Measurements from ENCODE around the gene OSBPL5.

OSBPL5 gene

DNA sequence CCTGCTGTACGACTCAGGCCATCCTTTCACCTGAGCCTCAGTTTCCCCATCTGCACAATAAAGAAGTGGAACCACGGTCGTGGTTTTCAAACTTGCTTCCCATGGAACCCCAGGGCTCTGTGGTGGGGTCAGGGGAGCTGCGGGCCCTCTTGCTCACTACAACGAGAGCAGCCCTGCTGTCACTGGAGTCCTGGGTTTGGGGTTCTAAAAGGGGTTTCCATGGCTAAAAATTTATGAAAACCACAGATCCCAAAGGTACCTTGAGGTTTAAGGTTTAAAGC lies 62.5 kb downstream of the OSBPL5 start:
- no peak overlapping the region for H3K27ac ChIP-seq
- TF ChIP-seq, protein P1, sequence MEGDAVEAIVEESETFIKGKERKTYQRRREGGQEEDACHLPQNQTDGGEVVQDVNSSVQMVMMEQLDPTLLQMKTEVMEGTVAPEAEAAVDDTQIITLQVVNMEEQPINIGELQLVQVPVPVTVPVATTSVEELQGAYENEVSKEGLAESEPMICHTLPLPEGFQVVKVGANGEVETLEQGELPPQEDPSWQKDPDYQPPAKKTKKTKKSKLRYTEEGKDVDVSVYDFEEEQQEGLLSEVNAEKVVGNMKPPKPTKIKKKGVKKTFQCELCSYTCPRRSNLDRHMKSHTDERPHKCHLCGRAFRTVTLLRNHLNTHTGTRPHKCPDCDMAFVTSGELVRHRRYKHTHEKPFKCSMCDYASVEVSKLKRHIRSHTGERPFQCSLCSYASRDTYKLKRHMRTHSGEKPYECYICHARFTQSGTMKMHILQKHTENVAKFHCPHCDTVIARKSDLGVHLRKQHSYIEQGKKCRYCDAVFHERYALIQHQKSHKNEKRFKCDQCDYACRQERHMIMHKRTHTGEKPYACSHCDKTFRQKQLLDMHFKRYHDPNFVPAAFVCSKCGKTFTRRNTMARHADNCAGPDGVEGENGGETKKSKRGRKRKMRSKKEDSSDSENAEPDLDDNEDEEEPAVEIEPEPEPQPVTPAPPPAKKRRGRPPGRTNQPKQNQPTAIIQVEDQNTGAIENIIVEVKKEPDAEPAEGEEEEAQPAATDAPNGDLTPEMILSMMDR (IDR thresholded peaks at IDR 0.05) = no peak
- TF ChIP-seq ZFX (IDR thresholded peaks at IDR 0.05; ENCODE audit: borderline replicate concordance) = no peak

DNA sequence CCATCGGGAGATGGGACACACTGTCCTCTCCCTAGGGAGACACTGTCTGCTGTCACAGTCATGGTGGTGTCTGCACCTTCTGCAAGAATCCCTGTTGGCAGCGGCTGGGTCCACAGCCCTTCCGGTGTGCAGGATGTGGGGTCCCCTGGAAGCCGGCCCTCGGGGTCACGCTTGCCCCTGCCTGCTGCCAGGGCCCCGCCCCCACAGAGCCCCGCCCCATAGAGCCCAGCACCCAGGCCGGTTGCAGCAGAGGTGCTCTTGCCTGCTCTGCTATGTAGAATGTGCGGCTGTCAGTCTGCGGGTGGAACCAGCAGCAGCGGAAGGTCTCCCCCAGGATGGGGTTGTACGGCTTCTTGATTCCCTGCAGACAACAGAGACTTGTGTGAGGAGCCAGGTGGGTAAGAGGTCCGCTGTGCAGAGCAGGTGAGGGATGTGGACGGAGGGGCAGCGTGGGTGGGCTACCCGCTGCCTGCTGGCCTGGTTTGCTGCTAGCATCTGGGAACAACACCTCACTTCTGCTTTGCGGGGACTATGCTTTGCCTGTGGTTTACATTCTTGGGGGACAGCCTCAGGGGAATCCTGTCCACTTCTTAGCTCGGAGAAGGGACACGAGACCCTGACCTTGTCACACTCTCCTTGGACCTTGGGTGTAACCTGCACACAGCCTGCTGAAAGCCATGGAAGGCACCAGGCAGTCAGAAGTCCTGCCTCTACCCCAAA lies 63.0 kb downstream of the OSBPL5 start:
- TF ChIP-seq, protein P1 (IDR thresholded peaks at IDR 0.05) = no peak
- TF ChIP-seq ZFX (IDR thresholded peaks at IDR 0.05; ENCODE audit: borderline replicate concordance) = no peak

DNA sequence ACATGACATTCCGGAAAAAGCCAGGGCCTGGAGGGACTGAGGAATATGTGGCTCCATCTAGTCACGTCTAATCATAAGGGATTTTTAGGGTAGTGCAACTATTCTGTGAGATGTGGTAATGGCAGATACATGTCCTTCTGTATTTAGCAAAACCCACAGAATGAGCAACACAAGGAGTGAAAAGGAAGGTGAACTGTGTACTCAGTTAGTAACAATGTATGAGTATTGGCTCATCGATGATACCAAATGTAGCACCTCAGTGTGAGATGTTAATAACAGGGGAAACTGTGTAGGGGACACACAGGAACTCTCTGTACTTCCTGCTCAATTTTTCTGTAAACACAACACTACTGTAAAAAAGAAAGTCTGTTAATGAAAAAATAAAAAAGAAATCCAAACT lies 65.9 kb downstream of the OSBPL5 start:
- TF ChIP-seq, protein P1 (IDR thresholded peaks at IDR 0.05) = no peak
- no peak for TF ChIP-seq ZFX (IDR thresholded peaks at IDR 0.05; ENCODE audit: borderline replicate concordance)
- H3K27ac ChIP-seq = no peak overlapping the region

More for the DNA sequence above, 63.0 kb downstream of the OSBPL5 start:
- no peak overlapping the region for H3K27ac ChIP-seq

DNA sequence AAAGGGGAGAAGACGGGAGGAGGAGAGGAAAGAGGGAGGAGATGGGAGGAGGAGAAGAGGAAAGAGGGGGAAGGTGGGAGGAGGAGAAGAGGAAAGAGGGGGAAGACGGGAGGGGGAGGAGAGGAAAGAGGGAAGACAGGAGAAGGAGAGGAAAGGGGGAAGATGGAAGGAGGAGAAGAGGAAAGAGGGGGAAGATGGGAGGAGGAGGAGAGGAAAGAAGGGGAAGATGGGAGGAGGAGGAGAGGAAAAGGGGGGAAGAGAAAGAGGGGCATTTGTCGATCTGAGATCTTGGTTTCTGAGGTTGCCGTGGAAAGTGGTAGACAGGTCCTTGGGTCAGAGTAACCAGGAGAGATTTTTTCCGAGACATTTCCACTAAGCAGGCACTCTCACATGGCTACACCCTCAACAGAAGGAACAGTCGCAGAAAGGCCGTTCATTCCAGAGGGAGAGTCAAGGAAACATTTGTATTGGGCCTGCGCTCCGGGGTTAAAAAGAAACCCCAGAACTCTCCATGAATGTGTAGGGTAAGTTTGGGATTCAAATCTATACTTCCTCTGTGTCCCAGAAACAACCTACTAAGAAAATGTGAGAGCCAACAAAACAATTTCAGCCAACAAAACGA lies 68.1 kb downstream of the OSBPL5 start:
- H3K27ac ChIP-seq = no peak overlapping the region
- TF ChIP-seq, protein P1 (IDR thresholded peaks at IDR 0.05) = no peak
- TF ChIP-seq ZFX (IDR thresholded peaks at IDR 0.05; ENCODE audit: borderline replicate concordance) = no peak

DNA sequence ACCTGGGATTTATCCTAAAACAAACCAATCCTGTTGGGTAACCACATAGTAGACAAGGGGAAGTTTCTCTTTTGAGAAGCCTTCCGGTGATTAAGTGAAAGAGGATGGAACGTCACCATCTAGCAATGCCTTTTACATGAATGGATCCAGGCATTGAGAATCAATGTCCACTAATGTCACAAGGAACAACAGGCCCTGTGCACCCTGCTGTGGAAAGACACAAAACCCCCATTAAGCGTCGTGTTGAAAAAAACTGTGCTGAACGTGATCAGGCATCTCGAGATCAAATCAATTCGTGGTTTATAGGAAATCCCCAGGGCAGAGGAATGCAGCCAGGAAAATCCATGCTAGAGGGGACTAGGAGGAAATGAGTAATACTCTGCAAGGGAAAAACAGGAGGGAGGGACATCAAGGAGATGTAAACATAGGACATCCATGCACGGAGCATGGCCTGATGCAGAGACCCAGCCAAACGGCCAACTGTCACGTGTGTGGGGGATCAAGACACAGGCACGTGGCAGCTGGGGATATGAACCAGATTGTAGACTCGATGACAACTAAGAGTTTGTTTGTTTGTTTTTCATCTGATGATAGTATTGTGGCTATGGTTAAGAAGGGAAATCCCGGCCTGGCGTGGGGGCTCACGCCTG lies 69.3 kb downstream of the OSBPL5 start:
- no peak overlapping the region for H3K27ac ChIP-seq
- TF ChIP-seq ZFX (IDR thresholded peaks at IDR 0.05; ENCODE audit: borderline replicate concordance) = no peak
- TF ChIP-seq, protein P1 (IDR thresholded peaks at IDR 0.05) = no peak

DNA sequence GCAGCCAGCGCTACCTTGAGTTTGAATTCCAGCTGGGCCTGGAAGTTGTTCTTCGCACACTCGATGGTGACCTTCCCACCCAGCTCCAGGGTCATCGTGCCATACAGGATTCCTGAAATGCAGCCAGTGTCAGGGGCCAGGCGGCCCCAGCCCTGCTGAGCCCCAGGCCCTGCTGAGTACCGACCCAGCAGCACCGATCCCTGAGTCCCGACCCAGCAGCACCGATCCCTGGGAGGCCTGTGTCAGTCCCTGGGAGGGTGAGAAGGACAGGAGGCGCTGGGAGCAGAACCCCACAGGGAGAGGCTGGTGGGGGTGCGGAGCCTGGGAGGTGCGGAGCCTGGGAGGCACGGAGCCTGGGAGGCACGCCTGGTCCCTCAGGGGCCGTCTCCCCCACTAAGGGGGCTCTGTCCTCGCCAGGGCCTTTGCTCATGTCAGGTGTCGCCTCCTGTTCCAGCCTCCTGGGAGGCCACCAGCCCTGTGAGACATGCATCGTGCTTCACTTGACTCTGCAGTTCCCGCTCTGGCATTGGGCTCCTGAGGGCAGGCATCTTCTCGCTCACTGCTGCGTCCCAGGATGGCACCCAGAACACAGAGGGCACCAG lies 70.8 kb downstream of the OSBPL5 start:
- H3K27ac ChIP-seq = no peak overlapping the region
- TF ChIP-seq, protein P1 (IDR thresholded peaks at IDR 0.05) = no peak
- no peak for TF ChIP-seq ZFX (IDR thresholded peaks at IDR 0.05; ENCODE audit: borderline replicate concordance)
